BJ (cell line): ENCODE results near the gene CCNH. TPM values are rescaled to one million over a fixed set of nuclear protein-coding genes. Genes with fewer than 3 reads are reported as not detected.

Experiments
- CTCF ChIA-PET: fragments of 350-600 bp; formaldehyde crosslinking; extraction: SDS; loops from one replicate; lab custom pipeline; 2021; ENCODE audit warnings: antibody characterized with exemption, inconsistent platforms; lab: Yijun Ruan, JAX
- POLR2A ChIA-PET: fragments of 300-600 bp; sonication (Branson Sonifier 250); formaldehyde crosslinking; extraction: SDS; loops from one replicate; lab custom pipeline; 2021; ENCODE audit warnings: antibody characterized with exemption; lab: Charles Lee
- DNase-seq: peaks from one replicate; pipeline ENCODE4 v3.0.0-alpha.2; 2011; ENCODE audit warnings: low read depth
- H3K27me3 ChIP-seq: 2 replicates; pipeline ENCODE4 v1.6.0; 2011; ENCODE audit warnings: low read length; ENCODE audit not compliant: control insufficient read depth, insufficient read depth
- H3K36me3 ChIP-seq: 2 replicates; pipeline ENCODE4 v1.5.1; 2011; ENCODE audit warnings: low read length; ENCODE audit not compliant: control insufficient read depth, insufficient read depth
- H3K4me3 ChIP-seq: 2 replicates; pipeline ENCODE4 v1.5.1; 2011; ENCODE audit warnings: low read depth, mild to moderate bottlenecking, control low read depth, low read length
- polyA plus RNA-seq: library from polyadenylated mRNA; depleted of rRNA; stranded (reverse); fragments of >200 nt; gene quantifications from 2 replicates; pipeline ENCODE4 v1.2.3, GENCODE V29; 2011; rRNA removed
- small RNA-seq: library from RNA; depleted of rRNA; stranded (forward); fragments of <200 nt; gene quantifications from one replicate; pipeline ENCODE3, GENCODE V24; 2012; ENCODE audit warnings: low replicate concordance, low read depth; ENCODE audit not compliant: insufficient read length
- TF ChIP-seq, protein P1 (sequence below): IDR thresholded peaks from 2 replicates; pipeline ENCODE4 v1.5.1; 2011; ENCODE audit warnings: low read depth, mild to moderate bottlenecking, control low read depth, inconsistent platforms, low read length, moderate library complexity; ENCODE audit not compliant: insufficient read depth

Gene CCNH
- polyA plus RNA-seq, 1 experiment = 62.0 TPM

GRCh38 chr5:87354496-87354895 lies 58.2 kb downstream of the CCNH start:
- no peak for DNase-seq
- ChIA-PET POLR2A (no interaction called here), CTCF (no interaction called here)
- TF ChIP-seq, protein P1, sequence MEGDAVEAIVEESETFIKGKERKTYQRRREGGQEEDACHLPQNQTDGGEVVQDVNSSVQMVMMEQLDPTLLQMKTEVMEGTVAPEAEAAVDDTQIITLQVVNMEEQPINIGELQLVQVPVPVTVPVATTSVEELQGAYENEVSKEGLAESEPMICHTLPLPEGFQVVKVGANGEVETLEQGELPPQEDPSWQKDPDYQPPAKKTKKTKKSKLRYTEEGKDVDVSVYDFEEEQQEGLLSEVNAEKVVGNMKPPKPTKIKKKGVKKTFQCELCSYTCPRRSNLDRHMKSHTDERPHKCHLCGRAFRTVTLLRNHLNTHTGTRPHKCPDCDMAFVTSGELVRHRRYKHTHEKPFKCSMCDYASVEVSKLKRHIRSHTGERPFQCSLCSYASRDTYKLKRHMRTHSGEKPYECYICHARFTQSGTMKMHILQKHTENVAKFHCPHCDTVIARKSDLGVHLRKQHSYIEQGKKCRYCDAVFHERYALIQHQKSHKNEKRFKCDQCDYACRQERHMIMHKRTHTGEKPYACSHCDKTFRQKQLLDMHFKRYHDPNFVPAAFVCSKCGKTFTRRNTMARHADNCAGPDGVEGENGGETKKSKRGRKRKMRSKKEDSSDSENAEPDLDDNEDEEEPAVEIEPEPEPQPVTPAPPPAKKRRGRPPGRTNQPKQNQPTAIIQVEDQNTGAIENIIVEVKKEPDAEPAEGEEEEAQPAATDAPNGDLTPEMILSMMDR = no peak
- peaks cover 1% of the 10 kb centered on the region for H3K36me3 ChIP-seq
- no peak overlapping the region for H3K4me3 ChIP-seq
- H3K27me3 ChIP-seq = no peaks in the 10 kb centered on the region

DNA sequence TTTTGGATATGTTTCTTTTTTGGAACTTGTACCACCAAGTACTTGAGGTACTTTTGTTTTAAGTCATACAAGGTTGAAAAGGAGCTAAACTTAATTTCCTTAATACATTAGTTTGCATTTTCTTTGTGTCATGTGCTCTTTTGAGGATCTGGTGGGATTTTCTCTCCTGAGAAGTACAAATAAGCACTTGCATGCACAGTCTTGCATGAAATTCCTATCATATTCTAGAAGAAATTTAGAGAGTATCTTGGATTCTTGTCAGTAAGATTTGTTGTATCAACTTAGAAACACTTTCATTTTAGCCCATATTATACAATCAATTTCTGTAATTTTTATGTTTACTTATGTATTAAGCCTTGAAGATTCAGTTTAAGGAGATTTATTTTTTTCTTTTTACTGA lies 64.9 kb downstream of the CCNH start:
- POLR2A ChIA-PET = no interaction called here
- CTCF ChIA-PET = no interaction called here

DNA sequence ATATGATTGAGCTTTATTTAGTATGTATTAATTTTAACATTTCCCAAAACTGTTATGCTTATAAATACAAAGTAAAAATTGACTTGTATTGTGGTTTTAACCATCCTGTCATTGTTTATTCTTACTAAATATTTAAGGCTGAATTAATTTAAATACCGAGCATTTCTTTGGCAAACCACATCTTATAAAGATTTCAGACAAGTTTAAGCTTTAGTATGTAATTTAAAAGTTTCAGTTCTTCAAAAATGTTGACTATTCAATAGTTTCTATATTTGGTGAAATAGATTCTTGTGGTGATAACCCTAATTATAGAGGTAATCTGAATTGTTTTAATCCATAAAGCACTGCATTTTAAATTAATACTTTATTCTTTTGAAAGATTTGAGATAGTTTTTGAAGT lies 65.5 kb downstream of the CCNH start:
- Histone ChIP-seq H3K4me3 (no peak overlapping the region), H3K27me3 (no peaks in the 10 kb centered on the region), H3K36me3 (no peaks in the 10 kb centered on the region)
- DNase-seq = peak; percentile 31
- TF ChIP-seq, protein P1 = no peak
- ChIA-PET CTCF (interaction anchor here (0.8 to 0.9 kb wide), 2 partner anchors 12 to 43 kb away, joined by 3 read pairs; no protein-coding TSS in a partner anchor), POLR2A (interaction anchor here (0.6 kb wide), 1 partner anchor 79 kb away, joined by 8 read pairs; the partner anchor contains the start of gene RASA1)

More for the DNA sequence above, 64.9 kb downstream of the CCNH start:
- Histone ChIP-seq H3K27me3 (no peaks in the 10 kb centered on the region), H3K36me3 (no peaks in the 10 kb centered on the region), H3K4me3 (no peak overlapping the region)
- no peak for DNase-seq
- TF ChIP-seq, protein P1 = no peak

Small RNA genes within 50 kb of the gene (small RNA-seq; reads per million reads assigned to genes)
- gene RNU6-727P = not detected

Other genes with a start within 250 kb of the CCNH start
- gene RASA1, start 145.0 kb downstream of the CCNH start, polyA plus RNA-seq = 19.8 and 36.8 TPM in 2 replicates